Ramos (cell line): ENCODE measurements around the gene SBK2.

Experiments
- in situ Hi-C: fragments of 300-500 bp; cut with MboI; formaldehyde crosslinking; loops from one replicate; pipeline ENCODE4 v1.14.3; 2022; ENCODE audit warnings: low sequenced_read_pairs; ENCODE audit not compliant: unreplicated experiment

Gene SBK2

DNA sequence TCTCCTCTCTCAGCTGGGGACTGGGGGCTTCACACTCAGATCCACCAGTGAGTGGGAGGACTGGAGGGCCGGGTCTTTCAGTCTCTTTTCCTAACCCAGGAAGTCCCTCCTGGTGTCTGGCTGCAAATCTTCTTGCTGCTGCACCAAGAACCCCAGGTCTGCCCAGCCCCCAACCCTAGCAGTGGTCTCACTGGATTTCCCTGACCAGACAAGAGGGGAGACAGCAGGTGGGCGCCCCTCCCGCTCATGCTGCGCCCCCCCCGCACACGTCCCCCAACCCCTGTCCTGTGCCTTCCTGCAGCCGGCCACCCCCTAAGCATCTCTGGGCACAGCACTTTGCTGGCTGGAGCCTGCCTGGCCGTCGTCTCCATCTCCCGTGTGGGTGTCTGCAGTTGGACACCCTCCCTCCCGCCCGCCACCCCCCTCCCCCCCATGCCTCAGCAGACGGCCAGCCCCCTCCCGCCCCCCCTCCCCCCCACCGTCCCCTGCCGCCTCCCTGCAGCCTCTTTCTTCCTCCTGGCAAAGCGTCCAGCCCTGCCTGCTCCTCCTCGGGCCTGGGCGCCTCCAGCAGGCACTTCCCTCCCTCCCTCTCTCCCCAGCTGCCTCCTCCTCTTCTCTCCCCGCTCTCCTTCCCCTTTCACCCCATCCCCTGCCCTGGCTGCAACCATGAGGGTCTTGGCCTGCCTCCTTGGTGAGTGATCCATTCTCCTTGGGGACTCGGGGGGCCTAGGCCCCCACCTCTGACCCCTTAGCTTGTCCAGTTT, 48.8 kb downstream of the SBK2 start, which contains the start of gene SSC5D:
Gene SSC5D (plus strand): TSS at position 513 of the 764 bp plus-strand sequence. CDS start 154 bp downstream, at position 667.
- in situ Hi-C loops: no loop called here

DNA sequence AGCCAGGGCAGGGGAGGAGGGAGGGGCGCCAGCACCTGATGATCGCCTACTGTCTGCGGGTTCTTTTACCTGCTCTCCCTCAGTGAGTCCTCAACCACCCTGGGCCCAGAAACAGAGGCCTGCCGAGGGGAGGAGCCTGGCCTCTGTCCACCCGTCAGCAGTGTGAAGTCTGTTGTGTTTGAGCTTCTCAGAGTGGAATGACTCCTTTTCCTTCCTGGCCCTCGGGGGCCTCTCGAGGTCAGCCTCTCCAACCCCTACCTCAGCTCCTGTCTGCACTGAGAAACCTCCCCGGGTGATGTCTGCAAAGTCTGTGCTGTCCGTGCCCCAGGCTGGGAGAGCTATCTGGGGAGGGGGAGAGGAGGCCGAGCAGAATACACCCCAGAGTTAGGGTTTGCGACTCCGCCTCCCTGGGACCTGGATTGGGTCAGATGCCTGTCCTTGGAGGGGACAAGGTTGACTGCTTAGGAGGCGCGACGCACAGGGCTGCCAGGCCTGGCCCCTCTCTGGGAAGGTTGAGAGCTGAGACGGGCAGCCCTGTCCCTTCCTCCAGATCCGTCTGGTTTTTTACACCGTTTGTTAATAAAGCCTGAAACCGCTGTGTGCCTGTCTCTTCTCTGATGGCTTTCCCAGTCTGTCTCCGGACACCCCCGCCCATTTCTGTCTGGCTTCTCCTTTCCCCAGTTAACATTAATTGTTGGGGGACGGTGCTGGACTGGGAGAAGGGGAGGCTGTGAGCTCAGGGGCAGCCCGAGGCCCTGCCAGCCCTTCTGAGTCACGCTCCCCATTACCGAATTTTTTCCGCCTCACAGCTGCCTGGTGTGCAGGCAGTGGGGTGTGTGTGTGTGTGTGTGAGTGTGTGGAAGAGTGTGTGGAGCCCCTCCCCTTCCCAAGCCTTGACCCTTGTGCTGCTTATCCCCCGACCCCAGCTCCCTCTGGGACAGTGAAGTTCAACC, 49.7 kb downstream of the SBK2 start:
- in situ Hi-C loops: no loop called here

GRCh38 chr19:55486043-55486970, 50.6 kb downstream of the SBK2 start:
- in situ Hi-C loops: no loop called here

GRCh38 chr19:55485439-55486011, 51.4 kb downstream of the SBK2 start:
- in situ Hi-C loops: no loop called here

DNA sequence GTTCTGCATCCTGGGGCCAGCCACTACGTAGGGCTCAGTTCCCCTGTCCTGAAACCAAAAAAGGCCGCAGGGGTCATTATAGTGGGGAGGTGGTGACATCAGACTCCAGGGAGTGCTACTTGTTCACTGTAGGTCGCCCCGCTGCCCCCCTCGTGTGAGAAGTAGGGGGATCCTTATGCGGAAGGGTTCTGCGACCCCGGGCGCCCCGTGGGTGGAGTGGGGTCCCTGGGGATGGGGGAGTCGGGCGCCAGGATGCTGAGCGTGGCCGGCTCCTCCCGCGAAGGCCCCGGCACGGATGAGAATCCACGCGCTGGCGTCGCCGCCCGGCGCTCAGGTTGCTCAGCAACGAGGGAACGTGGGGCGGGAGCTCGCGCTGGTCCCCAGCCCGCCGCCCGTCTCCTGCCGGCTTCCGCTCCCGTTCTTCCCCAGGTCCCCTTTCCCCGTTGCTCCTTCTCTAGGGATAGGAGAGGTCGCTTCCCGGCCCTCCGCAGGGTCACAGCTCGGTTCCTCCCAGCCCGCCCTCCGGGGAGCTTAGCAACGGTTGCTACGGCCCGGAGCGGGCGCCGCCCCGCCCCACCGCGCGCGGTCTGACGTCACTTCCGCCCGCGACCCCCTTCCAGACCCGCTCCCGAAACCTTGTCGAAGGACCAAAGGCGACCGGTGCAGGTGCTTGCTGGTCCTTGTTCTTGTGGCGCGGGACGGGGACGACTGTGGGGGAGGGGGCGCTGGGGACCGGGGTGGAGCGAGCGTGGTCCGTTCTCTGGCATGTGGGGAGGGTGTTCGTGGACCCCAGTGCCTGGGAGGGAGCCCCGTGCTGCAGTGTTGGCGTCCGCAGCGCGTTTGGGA, 52.1 kb downstream of the SBK2 start, which contains the start of gene NAT14:
Gene NAT14 (plus strand): TSS at position 596 of the 846 bp plus-strand sequence. CDS start 521 bp downstream, outside the sequence.
- in situ Hi-C loops: no loop called here

DNA sequence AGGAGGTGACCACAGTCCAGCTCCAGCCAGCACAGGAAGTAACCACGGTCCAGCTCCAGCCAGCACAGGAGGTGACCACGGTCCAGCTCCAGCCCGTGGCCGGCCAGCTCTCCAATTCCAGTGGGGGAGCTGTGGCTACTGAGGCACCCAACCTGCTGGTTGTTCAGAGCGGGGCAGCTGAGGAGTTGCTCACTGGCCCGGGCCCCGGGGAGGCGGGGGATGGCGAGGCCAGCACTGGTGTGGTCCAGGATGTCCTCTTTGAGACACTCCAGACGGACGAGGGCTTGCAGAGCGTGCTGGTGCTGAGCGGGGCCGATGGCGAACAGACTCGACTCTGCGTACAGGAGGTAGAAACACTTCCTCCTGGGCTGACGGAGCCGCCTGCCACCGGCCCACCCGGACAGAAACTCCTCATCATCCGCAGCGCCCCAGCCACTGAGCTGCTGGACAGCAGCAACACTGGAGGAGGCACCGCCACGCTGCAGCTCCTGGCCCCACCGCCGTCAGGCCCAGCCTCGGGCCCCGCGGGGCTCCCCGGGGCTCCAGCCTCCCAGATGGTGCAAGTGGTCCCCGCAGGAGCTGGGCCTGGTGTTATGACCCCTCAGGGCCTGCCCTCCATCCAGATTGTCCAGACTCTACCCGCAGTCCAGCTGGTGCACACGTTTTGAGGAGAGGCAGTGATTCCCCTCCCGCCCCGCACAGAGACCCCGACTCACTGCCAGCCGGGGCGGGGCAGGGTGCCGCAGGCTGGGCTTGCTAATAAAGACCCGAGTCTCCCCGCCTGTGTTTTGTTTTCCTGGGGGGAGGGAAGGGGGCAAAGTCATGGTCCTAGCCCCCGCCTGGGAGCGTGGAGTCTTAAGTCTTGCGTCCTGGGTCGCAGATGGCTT, 53.0 kb downstream of the SBK2 start:
- in situ Hi-C loops: no loop called here

- in situ Hi-C loops: no loop called here
Measured at GRCh38 chr19:55482967-55483705, 53.8 kb downstream of the SBK2 start.

GRCh38 chr19:55482156-55482961, 54.6 kb downstream of the SBK2 start:
- in situ Hi-C loops: no loop called here

DNA sequence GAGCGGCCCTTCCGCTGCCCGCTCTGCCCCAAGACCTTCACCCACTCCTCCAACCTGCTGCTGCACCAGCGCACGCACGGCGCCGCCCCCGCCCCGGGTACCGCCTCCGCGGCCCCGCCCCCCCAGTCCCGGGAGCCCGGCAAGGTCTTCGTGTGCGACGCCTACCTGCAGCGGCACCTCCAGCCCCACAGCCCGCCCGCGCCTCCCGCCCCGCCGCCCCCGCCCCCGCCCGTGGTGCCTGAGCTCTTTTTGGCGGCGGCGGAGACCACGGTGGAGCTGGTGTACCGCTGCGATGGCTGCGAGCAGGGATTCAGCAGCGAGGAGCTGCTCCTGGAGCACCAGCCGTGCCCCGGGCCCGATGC, 55.2 kb downstream of the SBK2 start:
- in situ Hi-C loops: no loop called here

DNA sequence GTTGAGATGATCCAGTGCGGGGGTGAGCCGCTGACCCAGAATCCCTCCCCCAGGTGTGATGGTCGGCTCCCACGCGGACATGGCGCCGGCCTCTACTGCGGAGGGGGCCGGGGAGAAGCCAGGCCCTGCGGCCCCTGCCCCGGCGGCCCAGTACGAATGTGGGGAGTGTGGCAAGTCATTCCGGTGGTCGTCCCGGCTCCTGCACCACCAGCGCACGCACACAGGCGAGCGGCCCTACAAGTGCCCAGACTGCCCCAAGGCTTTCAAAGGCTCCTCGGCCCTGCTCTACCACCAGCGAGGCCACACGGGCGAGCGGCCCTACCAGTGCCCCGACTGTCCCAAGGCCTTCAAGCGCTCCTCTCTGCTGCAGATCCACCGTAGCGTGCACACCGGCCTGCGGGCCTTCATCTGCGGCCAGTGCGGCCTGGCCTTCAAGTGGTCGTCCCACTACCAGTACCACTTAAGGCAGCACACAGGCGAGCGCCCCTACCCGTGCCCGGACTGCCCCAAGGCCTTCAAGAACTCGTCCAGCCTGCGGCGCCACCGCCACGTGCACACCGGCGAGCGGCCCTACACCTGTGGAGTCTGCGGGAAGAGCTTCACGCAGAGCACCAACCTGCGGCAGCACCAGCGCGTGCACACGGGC, 55.7 kb downstream of the SBK2 start:
- in situ Hi-C loops: no loop called here

GRCh38 chr19:55479451-55480230, 57.3 kb downstream of the SBK2 start:
- in situ Hi-C loops: no loop called here

DNA sequence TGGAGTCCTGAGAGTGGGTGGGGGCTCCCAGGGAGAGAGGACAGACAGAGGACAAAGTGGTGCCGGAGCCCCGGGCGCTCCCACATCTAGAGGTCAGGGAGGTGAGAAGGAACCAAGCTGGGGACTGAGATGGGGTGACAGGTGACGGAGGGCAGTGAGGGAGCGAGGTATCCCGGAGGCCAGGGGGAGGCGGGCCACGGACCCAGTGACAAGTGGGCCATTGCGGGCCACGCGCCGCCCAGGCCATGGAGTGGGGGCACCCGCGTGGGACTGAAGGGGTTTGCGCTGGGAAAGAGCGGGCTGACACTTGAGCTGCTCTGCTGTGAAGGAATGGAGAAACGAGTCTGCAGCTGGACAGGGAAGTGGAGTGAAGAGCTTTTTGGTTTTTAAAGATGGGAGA, 57.9 kb downstream of the SBK2 start:
- in situ Hi-C loops: no loop called here
